Body of pancreas (tissue), 4 donors: ENCODE data around the gene GSC. TPM values are rescaled to one million over a fixed set of nuclear protein-coding genes. Genes with fewer than 3 reads are reported as not detected.

Experiments used
- ATAC-seq: fragments of 150-250 bp; one replicate; pipeline ENCODE4 v1.9.1; 2016
- DNase-seq, 4 donors: peaks; one replicate each; pipeline ENCODE4 v3.0.0-alpha.2; 2019
- H3K27ac ChIP-seq, 4 donors: fragments of 200-600 bp; sonication (generic); 1 replicate in 3 of 4; 2 replicates in 1 of 4; pipeline versions ENCODE4 v1.5.1 to v1.6.1; 2016 to 2019; ENCODE audit warnings: mild to moderate bottlenecking in 1 of 4, mixed read lengths in 1 of 4, moderate library complexity in 1 of 4
- H3K27me3 ChIP-seq, 2 donors: fragments of 200-600 bp; sonication (generic); one replicate each; pipeline ENCODE4 v1.6.0; 2016; ENCODE audit warnings: mild to moderate bottlenecking in 1 of 2
- H3K36me3 ChIP-seq, 2 donors: fragments of 200-600 bp; sonication (generic); replicated peaks in 1 of 2; 2 replicates each; pipeline ENCODE4 v1.5.1; 2016; ENCODE audit warnings: low read depth in 2 of 2; ENCODE audit not compliant: insufficient read depth in 1 of 2
- H3K4me1 ChIP-seq: fragments of 200-600 bp; sonication (generic); one replicate; pipeline ENCODE4 v1.6.0; 2016
- H3K4me3 ChIP-seq, 2 donors: fragments of 200-600 bp; sonication (generic); 1 replicate in 1 of 2; 2 replicates in 1 of 2; pipeline ENCODE4 v1.5.1; 2016 to 2019
- H3K9me3 ChIP-seq, 3 donors: fragments of 200-600 bp; sonication (generic); 1 replicate in 2 of 3; 2 replicates in 1 of 3; pipeline ENCODE4 v1.5.1; 2016
- POLR2A ChIP-seq, 3 donors: fragments of 450-650 bp; IDR thresholded peaks; one replicate each; pipeline ENCODE4 v1.6.1; 2016; ENCODE audit warnings: antibody characterized with exemption in 3 of 3, mild to moderate bottlenecking in 2 of 3
- whole genome bisulfite sequencing, 2 donors: methylation state at CpG; one replicate each; pipeline ENCODE4 v1.1.5; 2017; 5-methylcytosine and 5-hydroxymethylcytosine counted together
- intact Hi-C: fragments of 100-400 bp; cut with DNase I; formaldehyde crosslinking; loops from one replicate; pipeline ENCODE4 v1.15.1; 2023
- total RNA-seq, 2 donors: library from RNA; depleted of rRNA; stranded (reverse); fragments of >200 nt; gene quantifications; one replicate each; pipeline ENCODE4 v1.1.0, GENCODE V29; 2016
- TF ChIP-seq, protein P1 (sequence below), 7 experiments: fragments of 450-650 bp in 4 of 7; fragments of 200-600 bp in 3 of 7; sonication (generic) in 3 of 7; IDR thresholded peaks; one replicate each; pipeline ENCODE4 v1.5.1; 2016 to 2019; ENCODE audit warnings: antibody characterized with exemption in 7 of 7

The GSC gene
- total RNA-seq, 2 donors from 2014 or later, result 0.33 to 1.0 TPM

DNA sequence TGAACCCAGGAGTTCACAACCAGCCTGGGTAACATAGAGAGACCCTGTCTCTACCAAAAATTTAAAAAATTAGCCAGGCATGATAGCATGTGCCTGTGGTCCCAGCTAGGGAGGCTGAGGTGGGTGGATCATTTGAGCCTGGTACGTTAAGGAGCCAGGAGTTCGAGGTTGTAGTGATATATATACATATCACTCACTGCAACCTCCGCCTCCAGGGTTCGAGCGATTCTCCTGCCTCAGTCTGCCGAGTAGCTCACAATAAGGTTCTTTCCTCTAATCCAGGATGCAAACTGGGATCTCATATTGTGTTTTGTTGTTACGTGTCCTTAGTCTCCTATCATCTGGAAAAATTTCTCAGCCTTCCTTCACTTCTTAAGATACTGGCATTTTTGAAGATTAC, 24.0 kb upstream of the GSC start:
- DNase-seq, result no peak
- no peak for ATAC-seq
- no peaks in the 10 kb centered on the region for H3K27me3 ChIP-seq
- no peaks in the 10 kb centered on the region for H3K36me3 ChIP-seq
- peaks cover 17% of the 10 kb centered on the region for H3K4me1 ChIP-seq
- WGBS, 2 donors, result 88 to 96% methylated on average over 7 of the region's 7 CpGs
- H3K9me3 ChIP-seq, result no peaks in the 10 kb centered on the region
- H3K27ac ChIP-seq, result no peak overlapping the region
- intact Hi-C loops, result no loop called here
- TF ChIP-seq POLR2A (IDR thresholded peaks at IDR 0.05), result no peak
- TF ChIP-seq, protein P1, sequence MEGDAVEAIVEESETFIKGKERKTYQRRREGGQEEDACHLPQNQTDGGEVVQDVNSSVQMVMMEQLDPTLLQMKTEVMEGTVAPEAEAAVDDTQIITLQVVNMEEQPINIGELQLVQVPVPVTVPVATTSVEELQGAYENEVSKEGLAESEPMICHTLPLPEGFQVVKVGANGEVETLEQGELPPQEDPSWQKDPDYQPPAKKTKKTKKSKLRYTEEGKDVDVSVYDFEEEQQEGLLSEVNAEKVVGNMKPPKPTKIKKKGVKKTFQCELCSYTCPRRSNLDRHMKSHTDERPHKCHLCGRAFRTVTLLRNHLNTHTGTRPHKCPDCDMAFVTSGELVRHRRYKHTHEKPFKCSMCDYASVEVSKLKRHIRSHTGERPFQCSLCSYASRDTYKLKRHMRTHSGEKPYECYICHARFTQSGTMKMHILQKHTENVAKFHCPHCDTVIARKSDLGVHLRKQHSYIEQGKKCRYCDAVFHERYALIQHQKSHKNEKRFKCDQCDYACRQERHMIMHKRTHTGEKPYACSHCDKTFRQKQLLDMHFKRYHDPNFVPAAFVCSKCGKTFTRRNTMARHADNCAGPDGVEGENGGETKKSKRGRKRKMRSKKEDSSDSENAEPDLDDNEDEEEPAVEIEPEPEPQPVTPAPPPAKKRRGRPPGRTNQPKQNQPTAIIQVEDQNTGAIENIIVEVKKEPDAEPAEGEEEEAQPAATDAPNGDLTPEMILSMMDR (IDR thresholded peaks at IDR 0.05), result no peak
- no peak overlapping the region for H3K4me3 ChIP-seq

DNA sequence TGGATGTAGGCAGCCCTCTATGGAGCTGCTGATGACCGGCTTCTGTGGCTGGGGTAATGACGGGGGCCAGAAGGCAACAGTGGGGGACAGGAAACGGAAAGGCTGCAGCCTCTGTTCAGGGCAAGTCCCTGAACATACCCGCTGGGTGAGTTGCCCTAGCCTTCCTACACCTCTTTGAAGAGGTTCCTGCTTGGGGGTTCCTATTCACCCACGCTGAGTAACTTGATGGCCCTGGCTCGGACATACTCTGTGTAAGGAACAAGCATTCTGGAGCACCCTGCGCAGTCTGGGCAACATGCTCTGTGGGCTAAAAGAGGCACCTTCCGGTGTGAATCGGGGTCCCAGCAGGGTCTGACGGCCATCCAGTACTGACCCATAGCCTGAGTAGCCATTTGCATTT, 17.7 kb upstream of the GSC start:
- intact Hi-C loops, result no loop called here
- H3K9me3 ChIP-seq, result no peaks in the 10 kb centered on the region
- DNase-seq (no peak), ATAC-seq (no peak)
- H3K4me1 ChIP-seq, result no peaks in the 10 kb centered on the region
- TF ChIP-seq POLR2A (IDR thresholded peaks at IDR 0.05), result no peak
- TF ChIP-seq, protein P1 (IDR thresholded peaks at IDR 0.05), result no peak
- H3K36me3 ChIP-seq, result no peaks in the 10 kb centered on the region
- no peak overlapping the region for H3K4me3 ChIP-seq
- WGBS, 2 donors, result 90 to 92% methylated on average over 6 to 9 of the region's 10 CpGs
- no peaks in the 10 kb centered on the region for H3K27me3 ChIP-seq
- no peak overlapping the region for H3K27ac ChIP-seq

DNA sequence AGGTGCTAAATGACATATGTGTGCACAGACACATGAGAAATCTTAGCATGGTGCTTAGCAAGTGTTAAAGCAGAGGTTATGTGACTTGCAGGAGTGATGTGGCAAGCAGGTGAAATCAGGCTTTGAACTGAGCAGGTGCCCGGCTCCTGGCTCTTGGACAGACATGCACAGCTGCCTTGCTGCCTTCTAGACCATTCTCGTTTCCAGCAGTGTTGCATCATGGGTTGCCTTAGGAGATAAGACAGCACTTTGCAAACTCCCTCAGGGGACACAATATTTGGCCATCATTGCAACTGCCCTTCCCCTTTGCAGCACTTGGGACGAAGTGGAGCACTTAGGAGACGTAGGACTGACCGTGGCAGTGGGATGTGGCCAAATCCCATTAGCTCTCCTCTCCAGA, 17.2 kb upstream of the GSC start:
- Histone ChIP-seq H3K27ac (no peak overlapping the region), H3K9me3 (no peaks in the 10 kb centered on the region), H3K36me3 (no peaks in the 10 kb centered on the region), H3K4me1 (no peaks in the 10 kb centered on the region), H3K4me3 (no peak overlapping the region), H3K27me3 (no peaks in the 10 kb centered on the region)
- 48 to 59% methylated on average over 4 to 5 of the region's 5 CpGs for WGBS, 2 donors
- no peak for TF ChIP-seq POLR2A (IDR thresholded peaks at IDR 0.05)
- TF ChIP-seq, protein P1 (IDR thresholded peaks at IDR 0.05), result no peak
- DNase-seq (no peak), ATAC-seq (no peak)
- intact Hi-C loops, result no loop called here

DNA sequence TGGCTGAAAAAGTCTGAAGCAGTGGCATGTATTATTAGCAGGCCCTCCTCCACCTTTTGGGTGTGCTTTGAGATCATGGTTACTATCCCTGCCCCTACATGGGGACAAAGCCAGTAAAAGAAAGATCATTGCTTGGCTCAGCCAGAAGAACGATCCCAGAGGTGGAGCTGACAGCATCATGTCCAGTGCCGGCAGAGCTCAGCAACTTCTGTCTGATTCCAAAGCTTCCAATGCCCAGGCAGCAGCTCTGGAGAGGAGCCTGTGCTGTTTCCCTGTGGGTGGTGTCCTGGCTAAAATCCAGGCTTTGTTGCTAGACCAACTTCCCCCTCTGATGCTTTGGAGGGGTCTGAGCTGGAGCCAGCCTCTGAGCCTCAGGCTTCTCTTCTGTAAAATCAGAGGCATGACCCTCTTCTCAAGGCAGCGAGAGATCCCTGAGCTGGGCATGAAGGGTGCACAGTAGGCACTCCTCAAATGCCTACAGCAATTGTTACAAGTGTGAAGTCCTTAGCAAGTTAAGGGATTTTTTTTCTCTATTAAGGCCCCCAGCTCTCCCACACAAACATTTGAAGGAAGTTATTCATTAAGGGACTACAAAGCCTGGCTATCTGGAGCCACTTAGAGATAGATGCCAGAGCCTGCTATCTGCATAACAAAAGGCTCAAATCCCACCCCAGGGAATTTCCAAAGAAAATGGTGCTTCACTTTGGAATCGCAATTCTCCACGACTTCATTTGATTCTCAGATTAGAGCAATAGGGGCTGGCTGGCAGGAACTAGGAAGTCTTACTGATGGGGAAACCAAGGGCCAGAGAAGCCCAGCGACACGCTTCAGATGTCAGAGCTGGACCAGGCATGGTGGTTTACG, 10.9 kb upstream of the GSC start:
- H3K27me3 ChIP-seq, result peaks cover 0 to 5% of the 10 kb centered on the region in 2 donors

More for the DNA sequence above, 10.9 kb upstream of the GSC start:
- TF ChIP-seq, protein P1 (IDR thresholded peaks at IDR 0.05), result no peak
- no peak for TF ChIP-seq POLR2A (IDR thresholded peaks at IDR 0.05)
- H3K27ac ChIP-seq, result no peak overlapping the region
- ATAC-seq, result no peak
- no peaks in the 10 kb centered on the region for H3K9me3 ChIP-seq
- DNase-seq, result no peak
- intact Hi-C loops, result no loop called here
- WGBS, 2 donors, result 71 to 88% methylated on average over 6 to 8 of the region's 8 CpGs
- H3K36me3 ChIP-seq, result no peaks in the 10 kb centered on the region
- no peak overlapping the region for H3K4me3 ChIP-seq
- H3K4me1 ChIP-seq, result no peaks in the 10 kb centered on the region
